ENCODE results near the gene PITPNC1. TPM values are rescaled to one million over a fixed set of nuclear protein-coding genes. Genes with fewer than 3 reads are reported as not detected.

The PITPNC1 gene
- total and polyA plus RNA-seq, 2 of the 13 experiments (the other 11 are each of a cell fraction or from before 2014, with no cell fraction given), result 4.1 to 5.7 TPM

GRCh38 chr17:67366193-67367157 is 10.6 kb upstream of the PITPNC1 start, which contains the start of gene PSMD12 (continued):
- TF ChIP-seq PRDM10 (CRISPR knock-in tag; IDR thresholded peaks at IDR 0.05; ENCODE audit: low read depth), result peak; percentile 79
- TF ChIP-seq ZNF10 (CRISPR knock-in tag; IDR thresholded peaks at IDR 0.05; ENCODE audit: borderline replicate concordance, low read depth), result no peak
- peak; percentile 90 for TF ChIP-seq TGIF2 (CRISPR knock-in tag; IDR thresholded peaks at IDR 0.05)
- TF ChIP-seq CCAR2 (optimal IDR thresholded peaks at IDR 0.05; ENCODE audit: low read depth, low read length), result no peak
- TF ChIP-seq TBX3 (IDR thresholded peaks at IDR 0.05; ENCODE audit: borderline replicate concordance), result no peak
- TF ChIP-seq PRMT3 (CRISPR knock-in tag; IDR thresholded peaks at IDR 0.05; ENCODE audit: borderline replicate concordance, low read depth), result no peak
- no peak; the same call in 1 of the 2 replicates for TF ChIP-seq JDP2 (CRISPR knock-in tag; IDR thresholded peaks at IDR 0.05; ENCODE audit: borderline replicate concordance)
- TF ChIP-seq KDM3A (CRISPR knock-in tag; IDR thresholded peaks at IDR 0.05; ENCODE audit: low read depth), result peak; percentile 80
- TF ChIP-seq PTBP1 (IDR thresholded peaks at IDR 0.05; ENCODE audit: low read depth, low read length, poor library complexity, severe bottlenecking), result no peak
- TF ChIP-seq REPIN1 (CRISPR knock-in tag; IDR thresholded peaks at IDR 0.05; ENCODE audit: borderline replicate concordance, low read depth), result peak; percentile 97
- TF ChIP-seq TCF7 (IDR thresholded peaks at IDR 0.05; ENCODE audit: low read depth), result no peak
- TF ChIP-seq, protein P1, sequence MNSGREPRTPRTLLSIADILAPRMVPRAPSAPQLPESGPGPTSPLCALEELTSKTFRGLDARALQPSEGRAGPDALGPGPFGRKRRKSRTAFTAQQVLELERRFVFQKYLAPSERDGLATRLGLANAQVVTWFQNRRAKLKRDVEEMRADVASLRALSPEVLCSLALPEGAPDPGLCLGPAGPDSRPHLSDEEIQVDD (CRISPR knock-in tag; IDR thresholded peaks at IDR 0.05; ENCODE audit: borderline replicate concordance), result no peak; the same call in 1 of the 2 replicates
- peak; percentile 92 for TF ChIP-seq MXD4 (CRISPR knock-in tag; IDR thresholded peaks at IDR 0.05)
- no peak for TF ChIP-seq EHMT2 (IDR thresholded peaks at IDR 0.05; ENCODE audit: borderline replicate concordance, low read depth, low read length)
- peak; percentile 83 for TF ChIP-seq SMAD3 (CRISPR knock-in tag; IDR thresholded peaks at IDR 0.05)
- peak; percentile 93 for TF ChIP-seq ZNF747 (CRISPR knock-in tag; IDR thresholded peaks at IDR 0.05; ENCODE audit: borderline replicate concordance)
- TF ChIP-seq ZNF660 (CRISPR knock-in tag; IDR thresholded peaks at IDR 0.05; ENCODE audit: borderline replicate concordance, low read depth), result no peak
- peak; percentile 94; the same call in 1 of the 2 replicates for TF ChIP-seq GTF3A (CRISPR knock-in tag; conservative IDR thresholded peaks at IDR 0.05)
- TF ChIP-seq ZBTB21 (CRISPR knock-in tag; IDR thresholded peaks at IDR 0.05), result peak; percentile 38; the same call in 1 of the 2 replicates
- TF ChIP-seq CREB1 (IDR thresholded peaks at IDR 0.05), result peak; percentile 79
- TF ChIP-seq CREB1 (CRISPR knock-in tag; IDR thresholded peaks at IDR 0.05), result no peak
- peak; percentile 95 for TF ChIP-seq BORCS8-MEF2B (CRISPR knock-in tag; IDR thresholded peaks at IDR 0.05)
